Measurements from ENCODE around the gene SLC17A5. TPM values are rescaled to one million over a fixed set of nuclear protein-coding genes. Genes with fewer than 3 reads are reported as not detected.
"Not testable (repeated sequence)": the region's sequence is repeated elsewhere in the genome, so short reads cannot be mapped to it uniquely, and the experiment has no call there.

Gene SLC17A5
- total RNA-seq, 2 experiments from 2014 or later, result 8.0 to 9.5 TPM

- Mint-ChIP-seq H3K27ac (no peak overlapping the region), H3K9me3 (no peaks in the 10 kb centered on the region), H3K27me3 (no peaks in the 10 kb centered on the region), H3K4me1 (peaks cover 9% of the 10 kb centered on the region), H3K4me3 (no peak overlapping the region), H3K36me3 (ENCODE audit: low read depth) (no peaks in the 10 kb centered on the region)
- ChIA-PET POLR2A (no interaction called here), CTCF (no interaction called here)
- DNase-seq, result no peak
Measured at GRCh38 chr6:73569121-73569520, 84.7 kb downstream of the SLC17A5 start.

GRCh38 chr6:73566954-73567591, 86.7 kb downstream of the SLC17A5 start:
- peaks cover 9% of the 10 kb centered on the region for H3K4me1 Mint-ChIP-seq
- POLR2A ChIA-PET, result interaction anchor here (1.3 kb wide), 1 partner anchor 13 kb away, joined by 4 read pairs; no protein-coding TSS in a partner anchor
- H3K36me3 Mint-ChIP-seq (ENCODE audit: low read depth), result no peaks in the 10 kb centered on the region
- no peak overlapping the region for H3K4me3 Mint-ChIP-seq
- H3K27me3 Mint-ChIP-seq, result no peaks in the 10 kb centered on the region
- no peaks in the 10 kb centered on the region for H3K9me3 Mint-ChIP-seq
- no peak overlapping the region for H3K27ac Mint-ChIP-seq
- no peak for DNase-seq
- CTCF ChIA-PET, result no interaction called here

GRCh38 chr6:73566486-73566871, 87.3 kb downstream of the SLC17A5 start:
- DNase-seq; CTCF ChIA-PET; H3K9me3 Mint-ChIP-seq; H3K4me1 Mint-ChIP-seq; H3K27ac Mint-ChIP-seq; H3K36me3 Mint-ChIP-seq (ENCODE audit: low read depth); H3K4me3 Mint-ChIP-seq; H3K27me3 Mint-ChIP-seq: not testable (repeated sequence)
- POLR2A ChIA-PET, result interaction anchor here (1.3 kb wide), 1 partner anchor 14 kb away, joined by 4 read pairs; no protein-coding TSS in a partner anchor

- Mint-ChIP-seq H3K4me3 (no peak overlapping the region), H3K36me3 (ENCODE audit: low read depth) (no peaks in the 10 kb centered on the region), H3K27ac (no peak overlapping the region), H3K9me3 (no peaks in the 10 kb centered on the region), H3K4me1 (peaks cover 3% of the 10 kb centered on the region), H3K27me3 (no peaks in the 10 kb centered on the region)
- ChIA-PET CTCF (no interaction called here), POLR2A (interaction anchor here (1.3 kb wide), 1 partner anchor 14 kb away, joined by 4 read pairs; no protein-coding TSS in a partner anchor)
- DNase-seq, result no peak
Measured at GRCh38 chr6:73565767-73566485, 87.9 kb downstream of the SLC17A5 start.

GRCh38 chr6:73564578-73565345, 89.0 kb downstream of the SLC17A5 start:
- ChIA-PET POLR2A (no interaction called here), CTCF (no interaction called here)
- H3K4me1 Mint-ChIP-seq, result peaks cover 11% of the 10 kb centered on the region
- no peak for DNase-seq
- no peaks in the 10 kb centered on the region for H3K27me3 Mint-ChIP-seq
- no peak overlapping the region for H3K27ac Mint-ChIP-seq
- no peaks in the 10 kb centered on the region for H3K9me3 Mint-ChIP-seq
- no peak overlapping the region for H3K4me3 Mint-ChIP-seq
- no peaks in the 10 kb centered on the region for H3K36me3 Mint-ChIP-seq (ENCODE audit: low read depth)

- no peaks in the 10 kb centered on the region for H3K36me3 Mint-ChIP-seq (ENCODE audit: low read depth)
- CTCF ChIA-PET, result interaction anchor here (1.1 kb wide), 1 partner anchor 33 kb away, joined by 3 read pairs; no protein-coding TSS in a partner anchor
- H3K4me3 Mint-ChIP-seq, result no peak overlapping the region
- H3K4me1 Mint-ChIP-seq, result peaks cover 17% of the 10 kb centered on the region
- DNase-seq, result no peak
- POLR2A ChIA-PET, result no interaction called here
- H3K27ac Mint-ChIP-seq, result no peak overlapping the region
- no peaks in the 10 kb centered on the region for H3K27me3 Mint-ChIP-seq
- no peaks in the 10 kb centered on the region for H3K9me3 Mint-ChIP-seq
Measured at GRCh38 chr6:73562558-73562957, 91.2 kb downstream of the SLC17A5 start.

- CTCF ChIA-PET, result no interaction called here
Measured at GRCh38 chr6:73560853-73561407, 92.9 kb downstream of the SLC17A5 start.

GRCh38 chr6:73560182-73560732, 93.5 kb downstream of the SLC17A5 start:
- POLR2A ChIA-PET, result no interaction called here

More at GRCh38 chr6:73560853-73561407, 92.9 kb downstream of the SLC17A5 start:
- Mint-ChIP-seq H3K36me3 (ENCODE audit: low read depth) (no peaks in the 10 kb centered on the region), H3K9me3 (no peaks in the 10 kb centered on the region), H3K4me1 (peaks cover 17% of the 10 kb centered on the region), H3K4me3 (no peak overlapping the region), H3K27ac (no peak overlapping the region), H3K27me3 (no peaks in the 10 kb centered on the region)
- POLR2A ChIA-PET, result no interaction called here
- DNase-seq, result no peak

GRCh38 chr6:73559399-73559794, 94.4 kb downstream of the SLC17A5 start:
- H3K4me3 Mint-ChIP-seq; H3K27ac Mint-ChIP-seq; DNase-seq; H3K9me3 Mint-ChIP-seq; H3K36me3 Mint-ChIP-seq (ENCODE audit: low read depth); H3K27me3 Mint-ChIP-seq; CTCF ChIA-PET: not testable (repeated sequence)
- H3K4me1 Mint-ChIP-seq, result peaks cover 15% of the 10 kb centered on the region
- POLR2A ChIA-PET, result interaction anchor here (0.7 kb wide), 1 partner anchor 35 kb away, joined by 3 read pairs; no protein-coding TSS in a partner anchor

More at GRCh38 chr6:73560182-73560732, 93.5 kb downstream of the SLC17A5 start:
- H3K4me3 Mint-ChIP-seq, result no peak overlapping the region
- H3K27me3 Mint-ChIP-seq, result no peaks in the 10 kb centered on the region
- no peak overlapping the region for H3K27ac Mint-ChIP-seq
- H3K36me3 Mint-ChIP-seq (ENCODE audit: low read depth), result no peaks in the 10 kb centered on the region
- peaks cover 17% of the 10 kb centered on the region for H3K4me1 Mint-ChIP-seq
- DNase-seq, result no peak
- CTCF ChIA-PET, result no interaction called here
- no peaks in the 10 kb centered on the region for H3K9me3 Mint-ChIP-seq

GRCh38 chr6:73558624-73559398, 95.0 kb downstream of the SLC17A5 start:
- Mint-ChIP-seq H3K27ac (no peak overlapping the region), H3K4me3 (no peak overlapping the region), H3K27me3 (no peaks in the 10 kb centered on the region), H3K4me1 (peaks cover 15% of the 10 kb centered on the region), H3K36me3 (ENCODE audit: low read depth) (no peaks in the 10 kb centered on the region), H3K9me3 (no peaks in the 10 kb centered on the region)
- no peak for DNase-seq
- ChIA-PET CTCF (no interaction called here), POLR2A (interaction anchor here (0.7 to 1.0 kb wide), 2 partner anchors 35 to 40 kb away, joined by 3 read pairs; no protein-coding TSS in a partner anchor)

GRCh38 chr6:73556836-73557235, 97.0 kb downstream of the SLC17A5 start:
- H3K27me3 Mint-ChIP-seq, result no peaks in the 10 kb centered on the region
- peaks cover 15% of the 10 kb centered on the region for H3K4me1 Mint-ChIP-seq
- H3K27ac Mint-ChIP-seq, result no peak overlapping the region
- CTCF ChIA-PET, result no interaction called here
- DNase-seq, result no peak
- no peaks in the 10 kb centered on the region for H3K9me3 Mint-ChIP-seq
- no peaks in the 10 kb centered on the region for H3K36me3 Mint-ChIP-seq (ENCODE audit: low read depth)
- no peak overlapping the region for H3K4me3 Mint-ChIP-seq
- POLR2A ChIA-PET, result interaction anchor here (1.1 kb wide), 1 partner anchor 28 kb away, joined by 3 read pairs; no protein-coding TSS in a partner anchor

- not testable (repeated sequence) for H3K27me3 Mint-ChIP-seq; H3K36me3 Mint-ChIP-seq (ENCODE audit: low read depth); H3K27ac Mint-ChIP-seq; H3K4me3 Mint-ChIP-seq; H3K9me3 Mint-ChIP-seq; DNase-seq; H3K4me1 Mint-ChIP-seq
- ChIA-PET CTCF (interaction anchor here (1.7 kb wide), 1 partner anchor 55 kb away, joined by 3 read pairs; no protein-coding TSS in a partner anchor), POLR2A (interaction anchor here (0.9 kb wide), 1 partner anchor 30 kb away, joined by 3 read pairs; no protein-coding TSS in a partner anchor)
Measured at GRCh38 chr6:73555380-73555949, 98.3 kb downstream of the SLC17A5 start.
